ENCODE results near the gene FAM83D. TPM values are rescaled to one million over a fixed set of nuclear protein-coding genes. Genes with fewer than 3 reads are reported as not detected.

FAM83D gene
- total and polyA plus RNA-seq, 2 of the 8 experiments (the other 6 are each of a cell fraction or from before 2014, with no cell fraction given), result 60.9 to 62.6 TPM

DNA sequence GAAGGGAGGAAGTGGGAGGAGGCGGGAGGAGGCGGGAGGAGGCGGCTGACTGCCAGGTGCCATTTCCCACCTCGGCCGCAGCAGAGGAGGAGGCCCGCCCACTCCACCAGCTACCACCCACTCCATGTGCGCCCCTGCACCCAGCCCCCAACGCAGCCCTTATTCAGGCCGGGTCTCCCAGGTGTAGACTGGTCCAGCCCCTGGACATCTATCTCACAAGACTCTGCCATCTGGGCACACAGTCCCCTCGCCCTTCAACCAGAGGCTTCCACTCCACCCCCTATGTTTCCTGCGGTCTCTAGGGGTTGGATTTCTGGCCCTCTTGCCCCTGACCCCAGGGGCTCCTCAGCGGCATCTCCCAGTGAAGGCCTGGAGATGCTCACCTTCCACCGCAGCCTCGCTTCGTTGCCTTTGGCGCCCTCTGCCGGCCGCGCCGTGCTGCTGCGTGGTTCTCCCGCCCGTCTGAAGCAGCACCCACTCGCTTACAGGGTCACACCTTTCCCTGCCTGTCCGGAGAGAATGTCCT, 32.6 kb upstream of the FAM83D start:
- H3K14ac ChIP-seq (ENCODE audit: insufficient read length), result no peak overlapping the region
- no peak overlapping the region for H4K91ac ChIP-seq (replicated peaks; ENCODE audit: insufficient read length, low read length)
- H2BK12ac ChIP-seq (ENCODE audit: low read depth, low read length), result no peak overlapping the region
- 0 out of 2 replicates have a peak overlapping the region, but pooled peaks have one; percentile 72 for H2BK15ac ChIP-seq (ENCODE audit: low read length)
- no peak overlapping the region for H3K4ac ChIP-seq (replicated peaks; ENCODE audit: insufficient read length, low read depth, low read length)
- CTCF ChIA-PET (ENCODE audit: partially characterized antibody), result interaction anchor here (0.6 to 5.7 kb wide), 41 partner anchors 8 to 251 kb away, joined by 3 to 79 read pairs (median 4); partner anchors contain the start of genes ACTR5, FAM83D and PPP1R16B
- H3K79me2 ChIP-seq (ENCODE audit: control insufficient read depth in 1 of 2, insufficient read depth in 2 of 2, low read length in 2 of 2), result no peaks in the 10 kb centered on the region
- no peak overlapping the region for H3K23ac ChIP-seq (ENCODE audit: insufficient read length)
- H3K18ac ChIP-seq (ENCODE audit: extremely low read depth, low read length), result peak overlapping the region; percentile 51; the same call in 1 of the 2 replicates
- no peak overlapping the region for H2BK20ac ChIP-seq (ENCODE audit: low read length)
- no peak overlapping the region for H2BK120ac ChIP-seq (replicated peaks; ENCODE audit: low read depth, low read length)
- DNase-seq (ENCODE audit: low read depth in 1 of 2, low spot score in 2 of 2), result peak; percentile 41 to 89
- H3K9ac ChIP-seq (replicated peaks in 1 of 4; ENCODE audit: extremely low read depth in 1 of 4, low read depth in 3 of 4, low read length in 3 of 4), result no peak overlapping the region
- no peak for FAIRE-seq
- no peak overlapping the region for H2AK5ac ChIP-seq (ENCODE audit: low read depth, low read length)
- peak overlapping the region; percentile 76; the same call in 1 of the 2 replicates for H2AFZ ChIP-seq (ENCODE audit: low read length)
- H3K9me3 ChIP-seq (ENCODE audit: insufficient read depth in 2 of 2, low read depth in 1 of 2, low read length in 1 of 2), result no peaks in the 10 kb centered on the region
- H4K8ac ChIP-seq (ENCODE audit: extremely low read depth, insufficient read depth, low read length), result no peak overlapping the region
- H3K4me2 ChIP-seq (ENCODE audit: insufficient read depth in 1 of 2, low read depth in 2 of 2, low read length in 2 of 2), result peak overlapping the region in 1 of 2 experiments; percentile 67; a peak in 3 of 4 replicates
- WGBS, 2 experiments (ENCODE audit: extremely low coverage in 1 of 2, insufficient coverage in 1 of 2, insufficient read length in 1 of 2, insufficient replicate concordance in 2 of 2, low coverage in 1 of 2, low lambda C conversion rate in 2 of 2, missing lambda C conversion rate in 1 of 2), result 21% methylated on average over 12 of the region's 25 CpGs; no CpG with 5 or more reads in 1 of the 2 experiments
- no peak overlapping the region for H3K56ac ChIP-seq (replicated peaks; ENCODE audit: insufficient read length, low read depth, low read length)
- H3K4me1 ChIP-seq (replicated peaks in 1 of 4; ENCODE audit: control insufficient read depth in 3 of 4, insufficient read depth in 4 of 4, low read length in 3 of 4), result peaks cover 3 to 10% (median 4%) of the 10 kb centered on the region in 4 experiments; a peak in 4 of 7 replicates
- H3K4me3 ChIP-seq (ENCODE audit: extremely low read depth in 1 of 4, insufficient read depth in 2 of 4, low read depth in 3 of 4, low read length in 4 of 4), result peak overlapping the region in 1 of 4 experiments; percentile 41; a peak in 2 of 8 replicates
- H2BK5ac ChIP-seq (ENCODE audit: low read depth, low read length), result 0 out of 2 replicates have a peak overlapping the region, but pooled peaks have one; percentile 35
- H3K36me3 ChIP-seq (ENCODE audit: control insufficient read depth in 2 of 4, insufficient read depth in 4 of 4, low read length in 3 of 4), result no peaks in the 10 kb centered on the region
- no peak overlapping the region for H3K27ac ChIP-seq (ENCODE audit: low read depth, low read length)
- H3K23me2 ChIP-seq (ENCODE audit: low read depth, low read length), result no peaks in the 10 kb centered on the region; the same call in 1 of the 2 replicates
- H4K20me1 ChIP-seq (replicated peaks in 1 of 2; ENCODE audit: control insufficient read depth in 1 of 2, insufficient read depth in 2 of 2, low read length in 2 of 2), result peaks cover 0 to 2% of the 10 kb centered on the region in 2 experiments
- no peaks in the 10 kb centered on the region for H3K79me1 ChIP-seq (ENCODE audit: low read depth, low read length)
- POLR2A ChIA-PET (ENCODE audit: partially characterized antibody), result interaction anchor here (0.8 to 1.9 kb wide), 6 partner anchors 10 to 142 kb away, joined by 3 to 5 read pairs (median 3); partner anchors contain the start of gene PPP1R16B
- no peak overlapping the region for H4K5ac ChIP-seq (ENCODE audit: insufficient read length, low read depth, low read length)
- H3K27me3 ChIP-seq (replicated peaks in 1 of 4; ENCODE audit: control insufficient read depth in 3 of 4, extremely low read depth in 1 of 4, insufficient read depth in 3 of 4, low read length in 3 of 4), result no peaks in the 10 kb centered on the region; a peak in 1 of 7 replicates
- TF ChIP-seq USF2 (IDR thresholded peaks at IDR 0.05; ENCODE audit: low read length) (no peak), POLR2AphosphoS5 (IDR thresholded peaks at IDR 0.05; ENCODE audit: low read depth, low read length) (no peak), RNF2 (IDR thresholded peaks at IDR 0.05; ENCODE audit: borderline replicate concordance, low read depth, low read length, missing control alignments, poor library complexity, severe bottlenecking) (no peak), RAD21 (IDR thresholded peaks at IDR 0.05 in 1 of 2, conservative IDR thresholded peaks at IDR 0.05 in 1 of 2; ENCODE audit: low read depth in 2 of 2, low read length in 2 of 2) (peak; percentile 89 to 90), CEBPB (IDR thresholded peaks at IDR 0.05; ENCODE audit: low read depth, low read length) (no peak), ASH2L (IDR thresholded peaks at IDR 0.05; ENCODE audit: low read length) (peak; percentile 40), KDM4A (IDR thresholded peaks at IDR 0.05; ENCODE audit: low read depth, low read length, severe bottlenecking) (no peak), E2F6 (IDR thresholded peaks at IDR 0.05) (peak; percentile 41; the same call in 1 of the 2 replicates), MAFK (IDR thresholded peaks at IDR 0.05; ENCODE audit: low read depth, low read length) (no peak), JUN (IDR thresholded peaks at IDR 0.05; ENCODE audit: low read depth, low read length) (no peak)
